AG08395 (cell line): ENCODE measurements around the gene C10orf90.

ENCODE experiments used
- DNase-seq: peaks from one replicate; pipeline ENCODE4 v3.0.0; 2012; ENCODE audit warnings: mixed read lengths, low spot score

Gene C10orf90

DNA sequence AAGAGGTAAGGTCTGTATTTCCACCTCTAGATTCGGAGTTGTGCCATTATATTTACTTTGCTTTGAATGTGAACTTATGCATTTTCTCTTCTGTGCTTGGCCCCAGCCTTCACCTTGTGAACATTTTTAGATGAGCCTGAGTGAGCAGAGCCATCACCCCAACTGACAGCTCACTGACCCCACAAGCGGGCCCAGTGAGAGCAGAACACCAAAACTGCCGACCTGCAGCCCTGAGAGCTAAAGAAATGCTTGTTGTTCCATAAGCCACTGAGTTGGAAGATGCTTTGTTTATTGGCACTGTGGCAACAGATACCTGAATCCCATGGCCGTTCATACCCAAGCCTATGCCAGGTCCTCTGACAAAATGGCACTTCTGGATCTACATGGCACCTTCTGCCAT, 37.8 kb downstream of the C10orf90 start:
- DNase-seq: no peak

DNA sequence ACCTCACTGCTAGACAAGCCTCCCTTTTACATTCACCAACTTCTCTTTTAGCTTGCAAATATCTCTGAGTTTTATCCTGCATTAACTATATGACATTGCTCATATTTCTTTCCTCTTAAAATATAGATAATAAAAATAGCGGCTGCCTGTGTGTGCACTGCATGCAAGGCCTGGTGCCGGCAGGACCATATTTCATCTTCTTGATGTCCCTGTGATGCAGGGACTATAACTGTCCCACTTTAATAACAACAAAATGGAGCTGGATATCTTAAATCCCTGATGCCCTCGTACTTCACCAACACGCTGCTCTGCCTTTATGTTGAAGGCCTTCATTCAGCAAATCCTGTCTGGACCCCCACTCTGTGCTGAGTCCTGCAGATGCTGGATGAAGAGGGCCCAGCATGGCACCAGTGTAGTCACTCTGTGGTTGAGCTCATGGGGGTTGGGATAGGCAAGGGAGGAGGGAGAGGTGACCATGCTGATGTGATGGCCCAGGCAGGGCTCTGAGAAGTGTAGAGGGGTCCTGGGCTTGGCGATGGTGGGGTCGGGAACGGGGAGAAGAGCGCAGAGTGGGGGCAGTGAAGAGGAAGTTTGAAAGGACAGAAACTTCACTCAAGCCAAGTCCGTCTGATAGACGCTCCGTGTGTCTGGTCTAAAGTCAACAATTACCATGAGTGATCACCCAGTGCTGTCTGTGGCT, 40.4 kb downstream of the C10orf90 start:
- DNase-seq: no peak

DNA sequence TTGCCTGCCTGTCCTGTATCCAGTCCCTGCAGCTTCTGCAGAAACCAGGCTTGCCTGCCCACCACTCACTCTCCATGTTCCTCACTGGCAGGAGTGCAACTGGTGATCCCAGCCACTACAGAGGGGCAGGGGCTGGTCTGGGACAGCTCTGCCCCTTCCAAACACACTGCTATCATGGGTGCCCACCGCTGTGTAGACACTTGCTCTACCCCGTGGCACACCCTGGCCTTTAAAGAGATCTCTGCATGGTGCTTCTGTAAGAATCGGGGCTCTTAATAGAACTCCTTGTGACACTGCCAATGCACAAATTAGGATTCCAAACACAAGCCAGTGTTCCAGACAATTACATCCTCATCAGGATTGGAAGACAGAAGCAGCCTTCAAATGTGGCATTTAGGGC, 41.7 kb downstream of the C10orf90 start:
- no peak for DNase-seq

DNA sequence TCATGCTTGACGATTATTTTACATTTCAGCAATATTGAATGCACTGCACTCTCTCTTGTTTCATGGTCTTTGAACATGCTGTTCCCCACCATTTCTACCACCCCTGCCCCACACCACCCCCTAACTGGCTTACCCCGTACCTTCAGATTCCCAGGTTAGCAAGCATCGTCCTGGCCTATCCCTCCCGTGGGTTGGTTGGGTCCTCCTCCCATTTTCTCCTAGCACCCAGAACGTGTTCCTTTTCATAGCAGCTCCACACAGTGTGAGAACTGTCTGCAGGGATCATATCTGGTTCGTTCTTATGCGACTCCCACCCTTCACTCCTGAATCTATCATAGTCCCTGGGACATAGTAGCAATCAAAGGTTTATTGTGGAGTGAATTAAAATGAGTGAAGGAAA, 48.6 kb downstream of the C10orf90 start:
- DNase-seq: no peak

- DNase-seq: no peak
These were observed 52.0 kb downstream of the C10orf90 start for GRCh38 chr10:126618466-126618865.

DNA sequence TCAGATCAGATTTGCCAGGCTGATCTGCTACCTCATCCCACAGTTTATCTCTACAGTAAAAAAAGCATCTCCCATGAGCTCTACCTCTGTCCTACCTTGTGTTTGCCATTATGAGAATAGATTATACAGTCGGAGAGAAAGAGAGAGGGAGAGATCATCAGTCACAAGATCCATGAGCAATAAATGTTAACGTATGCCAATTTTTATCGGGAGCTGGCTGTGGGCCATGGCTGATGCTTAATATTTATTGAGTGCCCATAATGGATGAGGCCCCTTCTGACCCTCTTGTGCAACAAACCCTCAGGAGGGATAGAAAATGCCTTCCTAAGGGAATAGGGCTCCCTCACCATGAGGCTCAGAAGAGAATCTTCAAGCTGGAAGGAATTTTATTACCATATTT, 52.8 kb downstream of the C10orf90 start:
- no peak for DNase-seq

- no peak for DNase-seq
These were observed 53.3 kb downstream of the C10orf90 start for GRCh38 chr10:126617208-126617607.

GRCh38 chr10:126616737-126617136, 53.8 kb downstream of the C10orf90 start:
- no peak for DNase-seq

GRCh38 chr10:126611303-126611702, 59.2 kb downstream of the C10orf90 start:
- no peak for DNase-seq

DNA sequence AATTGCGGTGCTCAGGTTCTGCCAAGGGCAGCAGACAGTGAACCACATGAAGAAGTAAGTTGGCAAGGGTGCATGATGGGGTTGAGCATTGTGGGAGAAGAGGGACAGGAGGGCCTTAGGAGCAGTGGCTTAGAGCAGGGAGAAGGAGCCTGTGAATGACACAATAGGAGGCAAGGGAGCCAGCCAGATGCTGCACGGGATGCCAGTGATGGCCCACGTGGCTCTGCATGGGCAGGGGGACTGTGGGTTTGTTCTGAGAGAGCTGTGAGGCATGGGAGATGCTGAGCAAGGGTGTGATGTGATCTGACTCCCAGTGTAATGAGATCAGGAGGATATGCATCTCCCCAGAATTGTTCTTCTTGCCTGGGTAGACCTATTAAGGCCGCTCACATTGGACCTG, 60.9 kb downstream of the C10orf90 start:
- DNase-seq: no peak

DNA sequence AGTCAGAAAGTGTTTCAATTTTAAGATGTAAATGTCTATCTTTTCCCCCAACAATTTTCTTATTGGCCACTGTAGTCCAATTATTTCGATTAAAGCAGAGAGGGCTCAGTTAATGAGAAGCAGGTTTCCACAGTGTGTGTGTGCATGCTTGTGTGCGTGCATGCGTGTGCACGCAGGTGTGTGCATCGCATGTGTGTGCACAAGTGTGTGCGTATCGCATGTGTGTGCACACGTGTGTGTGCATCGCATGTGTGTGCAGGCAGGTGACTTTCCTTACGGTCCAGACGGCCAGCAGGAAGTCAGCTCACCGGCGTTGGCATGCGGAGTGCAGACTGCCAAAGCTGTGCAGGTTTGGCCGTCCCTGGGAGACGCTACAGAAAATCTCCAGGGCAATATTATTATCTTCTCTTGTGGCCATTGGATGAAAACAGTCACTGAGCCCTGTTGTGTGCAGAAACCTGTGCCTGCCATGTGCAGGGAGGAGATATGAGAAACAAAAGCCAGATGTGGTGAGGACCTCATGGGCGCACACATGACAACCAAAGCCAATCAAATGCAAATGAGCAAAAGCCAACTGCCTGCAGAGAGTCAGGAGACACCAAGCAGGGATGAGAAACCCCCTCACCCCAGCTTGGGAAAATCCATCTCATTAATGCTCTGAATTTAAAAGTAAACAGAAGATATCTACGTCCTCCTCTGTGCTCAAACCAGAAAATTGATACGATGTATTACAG, 70.4 kb downstream of the C10orf90 start:
- DNase-seq: no peak

DNA sequence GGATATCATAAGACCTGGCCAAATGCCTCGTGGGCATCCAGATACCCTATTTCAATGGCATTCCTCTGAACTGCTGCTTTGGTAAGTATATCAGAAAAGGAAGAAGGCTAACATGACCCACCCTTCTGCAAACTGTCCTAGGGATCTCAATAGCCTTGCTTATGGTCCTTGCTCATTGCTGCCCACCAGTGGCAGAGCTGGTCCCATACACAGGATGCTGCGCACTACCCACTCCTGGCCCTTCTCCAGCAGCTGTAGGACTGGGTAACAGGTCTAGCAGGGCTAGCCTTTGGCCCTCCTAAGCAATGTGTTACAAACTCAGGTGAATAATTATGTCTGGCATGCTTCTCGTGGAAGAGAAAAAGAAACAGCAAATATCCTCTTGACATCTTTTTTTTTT, 72.5 kb downstream of the C10orf90 start:
- peak; percentile 45 for DNase-seq

DNA sequence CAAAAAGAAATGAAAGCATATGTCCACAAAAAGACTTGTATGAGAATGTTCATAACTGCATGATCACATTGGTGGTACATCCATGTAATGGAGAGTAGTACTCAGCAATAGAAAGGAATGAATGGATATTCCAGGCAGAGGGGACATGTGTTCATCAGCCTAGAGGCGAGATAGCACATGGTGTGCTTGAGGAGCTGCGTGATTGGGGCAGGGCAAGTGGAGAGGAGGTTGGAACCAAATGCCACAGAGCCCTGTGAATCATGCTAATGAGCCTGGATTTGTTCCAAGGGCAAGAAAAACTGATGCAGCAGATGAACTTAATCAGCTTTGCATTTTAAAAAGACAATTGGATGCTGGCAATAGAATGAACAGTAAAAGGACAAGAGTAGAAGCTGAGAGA, 73.3 kb downstream of the C10orf90 start:
- DNase-seq: peak; percentile 34

DNA sequence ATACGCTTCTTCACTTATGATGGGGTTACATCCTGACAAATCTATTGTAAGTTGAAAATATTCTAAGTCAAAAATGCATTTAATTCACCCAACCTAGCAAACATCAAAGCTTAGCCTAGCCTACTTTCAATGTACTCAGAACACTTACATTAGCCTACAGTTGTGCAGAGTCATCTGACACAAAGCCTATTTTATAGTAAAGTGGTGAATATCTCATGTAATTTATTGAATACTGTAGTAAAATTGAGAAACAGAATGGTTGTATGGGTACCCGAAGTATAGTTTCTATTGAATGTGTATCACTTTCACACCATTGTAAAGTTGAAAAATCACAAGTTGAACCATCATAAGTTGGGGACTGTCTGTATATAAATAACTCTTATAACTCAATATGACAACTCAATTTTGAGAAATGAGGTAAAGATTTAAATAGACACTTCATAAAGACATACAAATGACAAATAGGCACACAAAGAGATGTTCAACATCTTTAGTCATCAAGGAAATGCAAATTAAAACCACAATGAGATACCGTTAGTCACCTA, 73.9 kb downstream of the C10orf90 start:
- no peak for DNase-seq

- no peak for DNase-seq
These were observed 75.3 kb downstream of the C10orf90 start for GRCh38 chr10:126595160-126595559.

GRCh38 chr10:126593968-126594701, 76.4 kb downstream of the C10orf90 start:
- no peak for DNase-seq

DNA sequence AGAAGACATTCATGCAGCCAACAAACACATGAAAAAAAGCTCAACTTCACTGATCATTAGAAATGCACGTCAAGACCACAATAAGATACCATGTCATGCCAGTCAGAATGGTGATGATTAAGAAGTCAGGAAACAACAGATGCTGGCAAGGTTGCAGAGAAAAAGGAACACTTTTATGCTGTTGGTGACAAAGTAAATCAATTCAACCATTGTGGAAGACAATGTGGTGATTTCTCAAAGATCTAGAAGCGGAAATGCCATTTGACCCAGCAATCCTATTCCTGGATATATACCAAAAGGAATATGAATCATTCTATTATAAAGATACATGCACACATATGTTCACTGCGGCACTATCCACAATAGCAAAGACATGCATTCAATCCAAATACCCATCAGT, 77.6 kb downstream of the C10orf90 start:
- no peak for DNase-seq

DNA sequence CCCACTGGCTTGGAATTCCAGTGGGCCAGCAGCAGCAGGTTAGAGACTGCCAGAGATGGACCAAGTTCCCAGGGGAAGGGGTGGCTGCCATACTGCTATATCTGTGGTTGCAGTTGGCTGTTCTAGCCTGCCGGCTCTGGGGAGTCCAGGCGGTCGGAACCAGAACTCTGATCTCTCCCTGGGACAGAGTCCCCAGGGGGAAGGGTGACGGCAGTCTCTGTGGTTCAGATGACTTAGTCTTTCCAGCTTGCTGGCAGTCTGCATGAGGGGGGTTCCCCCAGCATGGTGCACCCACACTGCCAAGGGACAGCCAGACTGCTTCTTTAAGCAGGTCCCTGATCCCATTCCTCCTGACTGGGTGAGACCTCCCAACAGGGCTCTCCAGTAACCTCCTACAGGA, 82.5 kb downstream of the C10orf90 start:
- DNase-seq: no peak

DNA sequence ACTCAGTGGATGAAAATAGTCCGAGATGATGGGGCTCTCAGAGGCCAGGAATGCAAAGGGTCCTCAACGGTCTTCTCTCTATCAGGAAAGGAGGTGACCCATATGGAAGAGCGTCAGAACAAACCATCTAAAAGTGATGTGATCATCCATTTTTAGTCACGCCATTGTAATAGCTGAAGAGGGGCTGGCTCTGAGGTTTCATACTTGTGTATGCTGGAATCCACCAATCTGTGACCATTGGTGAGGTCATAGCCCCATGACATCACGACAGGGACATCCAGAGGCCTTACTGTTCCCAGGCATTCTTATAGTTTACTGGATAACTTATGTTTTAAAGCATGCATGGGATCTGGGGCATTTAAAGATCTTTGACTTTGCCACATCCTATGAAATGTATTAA, 83.6 kb downstream of the C10orf90 start:
- DNase-seq: no peak

DNA sequence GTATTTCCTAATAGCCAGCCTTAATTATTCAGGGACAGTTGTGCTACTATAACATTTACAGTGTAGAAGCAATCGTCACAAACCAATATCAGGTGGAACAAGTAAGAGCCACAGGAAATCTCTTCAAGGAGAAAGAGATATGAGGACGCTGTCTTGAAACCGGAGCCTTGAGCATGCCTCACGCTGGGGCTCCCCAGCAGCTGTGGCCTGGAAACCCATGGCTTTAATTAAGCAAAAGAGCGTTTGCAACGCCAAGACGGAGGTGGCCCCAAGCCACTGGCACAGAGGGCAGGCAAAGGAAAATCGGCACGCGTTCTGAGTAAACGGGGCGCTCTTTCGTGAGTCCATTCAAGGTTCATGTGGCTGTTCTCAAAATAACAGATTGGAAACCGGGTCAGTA, 84.4 kb downstream of the C10orf90 start:
- DNase-seq: no peak

GRCh38 chr10:126585249-126586017, 85.1 kb downstream of the C10orf90 start:
- DNase-seq: no peak

- no peak for DNase-seq
These were observed 85.7 kb downstream of the C10orf90 start for GRCh38 chr10:126584836-126585235.
